ENCODE data around the gene GRIP2.
A peak's percentile ranks its signal among the peaks of the same experiment; 100 is the strongest.

GRIP2 gene

DNA sequence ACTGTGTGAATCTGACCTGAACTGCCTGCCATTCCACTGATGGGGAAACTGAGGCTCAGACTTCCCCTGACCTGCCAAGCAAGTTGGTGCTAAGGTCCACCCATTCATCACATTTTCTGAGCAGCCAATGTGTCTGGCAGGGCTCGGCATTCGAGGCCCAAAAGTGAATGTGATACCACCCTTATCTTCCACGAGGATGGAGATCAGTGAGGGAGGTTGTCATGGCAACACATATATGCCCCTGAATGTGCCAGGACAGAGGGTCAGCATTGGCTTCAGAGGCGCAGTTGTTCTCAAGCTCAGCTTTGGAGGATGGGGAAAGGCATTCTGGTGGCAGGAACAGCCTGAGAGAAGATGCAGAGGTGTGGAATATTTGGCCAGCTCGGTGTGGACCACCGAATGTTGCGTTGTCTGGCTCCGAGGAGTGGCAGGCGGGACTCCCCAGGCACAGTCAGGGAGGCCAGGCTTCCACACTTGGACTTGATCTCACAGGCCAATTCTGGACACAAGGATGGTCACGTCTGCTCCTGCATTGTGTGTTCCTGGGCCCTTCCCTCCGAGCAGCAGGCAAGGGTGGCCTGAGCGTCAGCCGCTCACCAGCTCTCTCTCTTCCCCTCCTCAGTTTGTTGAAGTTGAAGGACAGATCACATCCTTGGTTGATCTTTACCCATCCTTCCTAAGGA lies 63.4 kb downstream of the GRIP2 start:
- no peak for TF ChIP-seq CTCF (IDR thresholded peaks at IDR 0.05; ENCODE audit: low read depth, low read length, missing control alignments)
- no peak for DNase-seq (ENCODE audit: extremely low read depth, low read depth)
- no peak overlapping the region for H3K4me3 ChIP-seq (replicated peaks; ENCODE audit: low read depth, low read length)

DNA sequence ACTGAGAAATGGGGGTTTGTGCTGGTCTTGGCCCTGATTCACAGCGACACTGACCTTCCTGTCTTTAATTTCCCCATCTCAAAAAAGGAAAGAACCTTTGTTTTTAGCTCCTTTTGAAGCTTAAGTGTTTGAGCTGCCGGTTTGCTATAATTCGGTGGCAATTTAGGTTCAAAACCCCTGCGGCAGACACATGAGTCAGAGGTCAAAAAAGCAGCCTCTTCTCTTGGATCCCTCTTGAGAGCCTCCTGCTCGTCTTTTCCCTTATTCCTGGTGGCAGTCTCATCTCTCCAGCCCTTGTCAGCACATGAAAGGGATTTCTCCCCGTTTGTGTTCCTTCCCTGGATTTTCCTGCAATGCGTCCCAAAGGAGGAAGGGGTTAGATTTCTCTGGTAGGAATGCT lies 64.5 kb downstream of the GRIP2 start:
- no peak overlapping the region for H3K4me3 ChIP-seq (replicated peaks; ENCODE audit: low read depth, low read length)
- DNase-seq (ENCODE audit: extremely low read depth, low read depth): no peak
- no peak for TF ChIP-seq CTCF (IDR thresholded peaks at IDR 0.05; ENCODE audit: low read depth, low read length, missing control alignments)

- TF ChIP-seq CTCF (IDR thresholded peaks at IDR 0.05; ENCODE audit: low read depth, low read length, missing control alignments): no peak
- DNase-seq (ENCODE audit: extremely low read depth, low read depth): no peak
- no peak overlapping the region for H3K4me3 ChIP-seq (replicated peaks; ENCODE audit: low read depth, low read length)
Observed at GRCh38 chr3:14474363-14475081, 65.6 kb downstream of the GRIP2 start.

DNA sequence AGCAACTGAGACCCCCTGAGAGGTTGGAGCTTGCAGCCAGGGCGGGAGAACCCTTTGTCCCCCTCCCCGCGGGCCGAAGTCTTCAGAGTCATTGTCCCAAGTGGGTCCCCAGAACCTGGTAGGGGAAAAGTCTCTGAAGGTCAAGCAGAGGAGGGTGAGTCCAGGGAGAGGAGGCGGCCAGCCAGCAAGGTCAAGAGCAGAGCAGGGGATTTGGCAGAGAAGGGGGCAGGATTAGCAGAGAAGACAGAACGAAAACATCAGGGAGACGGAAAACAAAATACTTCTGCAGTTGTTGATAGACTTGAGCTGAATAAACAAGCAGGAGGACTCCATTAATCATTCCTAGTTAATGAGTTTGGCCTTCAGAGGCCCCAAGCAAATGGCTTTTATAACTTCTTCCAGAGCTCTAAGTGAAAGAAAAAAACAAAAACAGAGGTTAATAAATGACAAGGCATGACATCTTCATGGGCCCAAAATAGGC lies 66.7 kb downstream of the GRIP2 start:
- H3K4me3 ChIP-seq (replicated peaks; ENCODE audit: low read depth, low read length): no peak overlapping the region
- no peak for TF ChIP-seq CTCF (IDR thresholded peaks at IDR 0.05; ENCODE audit: low read depth, low read length, missing control alignments)
- no peak for DNase-seq (ENCODE audit: extremely low read depth, low read depth)

DNA sequence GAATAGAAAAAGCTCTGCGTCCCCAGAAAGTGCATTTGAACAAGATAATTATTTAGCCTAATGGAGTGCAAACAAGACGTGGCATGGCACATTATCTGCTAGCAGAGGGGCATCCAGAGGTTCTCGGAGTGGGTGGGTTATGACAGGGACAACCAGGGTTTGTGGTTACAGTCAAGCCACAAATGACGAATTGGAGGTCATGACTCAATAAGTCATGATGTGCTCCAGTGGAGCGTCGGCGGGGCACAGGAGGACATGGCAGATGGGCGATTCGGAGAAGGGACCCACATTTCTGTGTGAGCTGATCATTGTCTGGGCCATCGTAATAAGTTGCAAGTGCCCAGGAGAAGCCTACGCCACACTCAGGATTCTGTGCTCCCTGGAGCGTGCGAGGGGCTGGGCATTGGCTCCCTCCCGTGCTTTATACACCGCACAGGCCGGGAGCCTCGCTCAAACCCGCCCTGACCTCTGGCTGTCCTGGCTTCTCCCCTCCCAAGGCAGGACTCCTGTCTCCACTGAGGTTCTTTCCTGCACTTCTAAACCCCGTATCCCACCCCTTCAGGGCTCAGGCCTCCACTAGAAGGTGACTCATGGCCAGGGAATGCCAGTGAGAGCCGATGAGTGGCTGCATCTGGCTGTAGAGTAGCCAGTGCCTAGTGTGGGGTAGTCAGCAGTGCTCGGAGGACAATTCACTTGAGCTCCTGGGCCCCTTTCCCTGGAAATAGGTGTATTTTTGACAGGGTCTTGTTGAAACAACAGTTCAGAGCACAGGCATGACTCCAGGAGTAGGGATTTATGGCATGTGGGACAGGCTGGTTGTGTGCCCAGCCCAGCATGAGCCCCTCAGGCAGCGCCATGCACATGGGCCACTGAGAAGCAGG lies 67.4 kb downstream of the GRIP2 start:
- TF ChIP-seq CTCF (IDR thresholded peaks at IDR 0.05; ENCODE audit: low read depth, low read length, missing control alignments): no peak
- peak; percentile 84 for DNase-seq (ENCODE audit: extremely low read depth, low read depth)
- no peak overlapping the region for H3K4me3 ChIP-seq (replicated peaks; ENCODE audit: low read depth, low read length)

DNA sequence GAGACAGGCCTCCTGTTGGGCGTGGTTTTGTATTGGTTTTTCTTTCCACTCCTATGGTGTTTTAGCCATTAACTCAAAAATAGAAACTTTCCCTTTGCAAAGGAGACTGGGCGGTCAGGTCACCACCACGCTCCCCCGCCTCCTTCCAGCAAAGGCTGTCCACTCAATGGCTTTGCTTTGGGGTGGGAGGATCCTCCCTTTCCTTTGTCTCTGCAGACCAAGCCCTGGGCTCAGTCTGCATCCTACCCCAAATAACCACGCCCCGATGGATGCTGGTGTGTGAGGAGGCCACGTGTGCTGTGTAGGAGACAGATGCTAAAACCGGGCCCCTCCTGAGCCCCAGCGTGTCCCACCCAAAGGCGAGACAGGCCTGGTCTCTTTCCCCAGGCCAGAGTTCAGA lies 68.5 kb downstream of the GRIP2 start:
- no peak for TF ChIP-seq CTCF (IDR thresholded peaks at IDR 0.05; ENCODE audit: low read depth, low read length, missing control alignments)
- H3K4me3 ChIP-seq (replicated peaks; ENCODE audit: low read depth, low read length): no peak overlapping the region
- no peak for DNase-seq (ENCODE audit: extremely low read depth, low read depth)

Measured in HFF-Myc (cell line).